ENCODE measurements around the gene NHLRC2. TPM values are rescaled to one million over a fixed set of nuclear protein-coding genes. Genes with fewer than 3 reads are reported as not detected.

The NHLRC2 gene
- total RNA-seq, 1 experiment from 2014 or later = 30.9 TPM

DNA sequence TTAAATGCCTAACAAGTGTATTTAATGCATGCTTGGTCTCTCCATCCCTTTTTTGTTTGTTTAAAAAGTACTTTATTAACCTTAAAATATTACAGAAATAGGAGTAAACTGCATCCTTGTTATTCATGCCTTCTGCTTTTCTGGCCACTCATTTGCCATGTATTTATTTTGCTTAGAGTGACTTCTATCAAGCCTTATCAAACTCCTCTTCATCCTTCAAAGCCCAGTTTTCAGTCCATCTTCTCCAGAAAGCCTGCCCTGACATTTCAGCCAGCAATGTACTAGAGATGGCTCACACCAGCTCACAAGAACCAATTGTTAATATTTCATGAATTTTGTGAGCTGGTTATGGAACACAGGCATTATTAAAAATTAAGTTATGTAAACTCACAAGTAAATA is 82.8 kb downstream of the NHLRC2 start:
- Histone ChIP-seq H2BK12ac (ENCODE audit: insufficient read length, low read depth, low read length) (no peak overlapping the region), H3K9me3 (ENCODE audit: control insufficient read depth, low read depth, low read length) (no peaks in the 10 kb centered on the region), H3K4me1 (ENCODE audit: insufficient read depth, low read length) (no peaks in the 10 kb centered on the region), H2AK5ac (ENCODE audit: insufficient read length, low read length) (no peak overlapping the region), H3K18ac (ENCODE audit: insufficient read length, low read depth, low read length) (no peak overlapping the region), H3K56ac (ENCODE audit: insufficient read length, low read depth, low read length) (no peak overlapping the region), H3K4me2 (ENCODE audit: insufficient read depth, insufficient read length, low read length) (no peak overlapping the region), H3K23ac (ENCODE audit: insufficient read length, low read depth, low read length) (no peak overlapping the region), H2BK120ac (ENCODE audit: low read depth, low read length, poor library complexity, severe bottlenecking) (no peak overlapping the region), H3K27ac (ENCODE audit: insufficient read length, low read depth, low read length) (no peak overlapping the region), H2BK15ac (ENCODE audit: low read depth, low read length) (no peak overlapping the region), H3K27me3 (ENCODE audit: insufficient read depth, low read length) (no peaks in the 10 kb centered on the region), H3T11ph (ENCODE audit: low read length) (no peak overlapping the region), H3K79me2 (ENCODE audit: insufficient read depth, low read length) (no peaks in the 10 kb centered on the region), H2BK20ac (ENCODE audit: low read depth, low read length, poor library complexity, severe bottlenecking) (no peak overlapping the region), H4K20me1 (ENCODE audit: control insufficient read depth, insufficient read depth, insufficient read length) (no peaks in the 10 kb centered on the region), H4K8ac (replicated peaks; ENCODE audit: insufficient read length, low read depth, low read length) (no peak overlapping the region), H3K14ac (ENCODE audit: insufficient read depth, low read length) (no peak overlapping the region), H3K23me2 (ENCODE audit: insufficient read length, low read depth, low read length, poor library complexity, severe bottlenecking) (no peaks in the 10 kb centered on the region), H3K79me1 (ENCODE audit: insufficient read depth, low read depth, low read length, poor library complexity, severe bottlenecking) (no peaks in the 10 kb centered on the region), H2BK5ac (ENCODE audit: insufficient read length, low read length) (no peak overlapping the region), H4K91ac (ENCODE audit: insufficient read length, low read depth, low read length) (no peak overlapping the region), H3K4ac (ENCODE audit: low read depth, low read length) (no peak overlapping the region), H3K9ac (ENCODE audit: extremely low read depth, insufficient read length, low read length) (no peak overlapping the region), H2AFZ (ENCODE audit: low read length) (no peak overlapping the region), H4K5ac (ENCODE audit: insufficient read length, low read depth, low read length) (no peak overlapping the region)
- Mint-ChIP-seq H3K27ac (no peak overlapping the region), H3K27me3 (ENCODE audit: low read depth) (peaks cover 8% of the 10 kb centered on the region), H3K9me3 (no peaks in the 10 kb centered on the region; a peak in 1 of 5 replicates), H3K4me1 (no peaks in the 10 kb centered on the region), H3K4me3 (no peak overlapping the region), H3K36me3 (ENCODE audit: insufficient read depth in 1 of 3, low read depth in 3 of 3) (no peaks in the 10 kb centered on the region; a peak in 1 of 7 replicates)
- no peak for DNase-seq
- no peak for TF ChIP-seq CTCF (conservative IDR thresholded peaks at IDR 0.05)
